Keratinocyte (primary cell): Measurements from ENCODE around the gene TOR4A. TPM values are rescaled to one million over a fixed set of nuclear protein-coding genes. Genes with fewer than 3 reads are reported as not detected.

Experiments used
- DNase-seq: peaks from one replicate; pipeline ENCODE4 v3.0.0-alpha.2; 2011; ENCODE audit warnings: low read depth, missing footprints, low spot score
- FAIRE-seq: peaks from 2 replicates; lab custom pipeline; 2011; peaks lifted over from hg19 to GRCh38; lab: Jason Lieb, UNC
- H2AFZ ChIP-seq: 2 replicates; pipeline ENCODE4 v1.6.0; 2012; ENCODE audit warnings: low read length, control low read depth, inconsistent platforms; ENCODE audit not compliant: control insufficient read depth
- H3K27ac ChIP-seq: 2 replicates; pipeline ENCODE4 v1.5.1; 2011; ENCODE audit warnings: low read length; ENCODE audit not compliant: control insufficient read depth, insufficient read depth
- H3K27me3 ChIP-seq: 3 replicates; pipeline ENCODE4 v1.6.0; 2011; ENCODE audit warnings: low read length; ENCODE audit not compliant: control insufficient read depth, insufficient read depth; ENCODE audit errors: extremely low read depth
- H3K36me3 ChIP-seq, 2 experiments: 2 replicates in 1 of 2; 3 replicates in 1 of 2; pipeline ENCODE4 v1.5.1; 2011; ENCODE audit warnings: low read length in 2 of 2, mild to moderate bottlenecking in 1 of 2; ENCODE audit not compliant: control insufficient read depth in 2 of 2, insufficient read depth in 2 of 2; ENCODE audit errors: extremely low read depth in 1 of 2
- H3K4me1 ChIP-seq: 3 replicates; pipeline ENCODE4 v1.5.1; 2011; ENCODE audit warnings: low read length; ENCODE audit not compliant: control insufficient read depth, insufficient read depth; ENCODE audit errors: extremely low read depth
- H3K4me2 ChIP-seq: 3 replicates; pipeline ENCODE4 v1.6.0; 2011; ENCODE audit warnings: low read depth, low read length; ENCODE audit not compliant: control insufficient read depth, insufficient read depth; ENCODE audit errors: extremely low read depth
- H3K4me3 ChIP-seq, 3 experiments: fragments of 200-600 bp in 1 of 3; sonication (generic) in 1 of 3; 2 replicates in 2 of 3; 3 replicates in 1 of 3; pipeline ENCODE4 v1.5.1; 2011 to 2016; ENCODE audit warnings: low read length in 3 of 3, mild to moderate bottlenecking in 3 of 3, control low read depth in 2 of 3, inconsistent platforms in 1 of 3, low read depth in 1 of 3, mixed read lengths in 1 of 3, mixed run types in 1 of 3, moderate library complexity in 1 of 3; ENCODE audit not compliant: control insufficient read depth in 2 of 3, insufficient read depth in 2 of 3; ENCODE audit errors: extremely low read depth in 1 of 3
- H3K79me2 ChIP-seq: 2 replicates; pipeline ENCODE4 v1.6.0; 2012; ENCODE audit warnings: low read length; ENCODE audit not compliant: control insufficient read depth, insufficient read depth
- H3K9ac ChIP-seq: 3 replicates; pipeline ENCODE4 v1.6.0; 2011; ENCODE audit warnings: low read length; ENCODE audit not compliant: control insufficient read depth, insufficient read depth; ENCODE audit errors: extremely low read depth
- H3K9me1 ChIP-seq: 3 replicates; pipeline ENCODE4 v1.6.0; 2011; ENCODE audit warnings: low read length; ENCODE audit not compliant: control insufficient read depth, insufficient read depth; ENCODE audit errors: extremely low read depth
- H3K9me3 ChIP-seq: 2 replicates; pipeline ENCODE4 v1.5.1; 2012; ENCODE audit warnings: low read depth, low read length; ENCODE audit not compliant: control insufficient read depth
- H4K20me1 ChIP-seq: 3 replicates; pipeline ENCODE4 v1.6.0; 2011; ENCODE audit warnings: low read length; ENCODE audit not compliant: control insufficient read depth, insufficient read depth; ENCODE audit errors: extremely low read depth
- CTCF ChIP-seq, 3 experiments: IDR thresholded peaks in 1 of 3; conservative IDR thresholded peaks in 1 of 3; optimal IDR thresholded peaks in 1 of 3; 2 replicates in 2 of 3; 3 replicates in 1 of 3; pipeline versions ENCODE3 to v1.5.1; 2011; ENCODE audit warnings: low read length in 3 of 3, mild to moderate bottlenecking in 3 of 3, moderate library complexity in 2 of 3, control low read depth in 1 of 3, inconsistent platforms in 1 of 3; ENCODE audit not compliant: insufficient read depth in 2 of 3; ENCODE audit errors: extremely low read depth in 1 of 3
- EZH2 ChIP-seq: IDR thresholded peaks from one replicate; pipeline ENCODE4 v1.6.1; 2012; ENCODE audit warnings: inconsistent platforms, mild to moderate bottlenecking, low read length, moderate library complexity
- dilution Hi-C: fragments of 300-500 bp; cut with MboI; formaldehyde crosslinking; loops from one replicate; pipeline ENCODE4 v1.7.0; 2020; ENCODE audit warnings: low sequenced_read_pairs; ENCODE audit not compliant: extremely low pct_ligation_motif_present
- polyA plus RNA-seq, 5 experiments: library from polyadenylated mRNA; depleted of rRNA in 3 of 5; stranded (reverse) in 3 of 5; stranded (forward) in 1 of 5; unstranded in 1 of 5; fragments of >200 nt; gene quantifications; 1 replicate in 1 of 5; 2 replicates in 3 of 5; 3 replicates in 1 of 5; pipeline versions ENCODE4 v1.2.1 to v1.2.3, GENCODE V29; 2011 to 2012; ENCODE audit warnings: missing spikeins in 2 of 5, low read depth in 1 of 5, low replicate concordance in 1 of 5

Gene TOR4A
- polyA plus RNA-seq, 1 donor (not counting 4 experiments of a cell fraction or from before 2014, with no cell fraction given): 5.8 TPM

DNA sequence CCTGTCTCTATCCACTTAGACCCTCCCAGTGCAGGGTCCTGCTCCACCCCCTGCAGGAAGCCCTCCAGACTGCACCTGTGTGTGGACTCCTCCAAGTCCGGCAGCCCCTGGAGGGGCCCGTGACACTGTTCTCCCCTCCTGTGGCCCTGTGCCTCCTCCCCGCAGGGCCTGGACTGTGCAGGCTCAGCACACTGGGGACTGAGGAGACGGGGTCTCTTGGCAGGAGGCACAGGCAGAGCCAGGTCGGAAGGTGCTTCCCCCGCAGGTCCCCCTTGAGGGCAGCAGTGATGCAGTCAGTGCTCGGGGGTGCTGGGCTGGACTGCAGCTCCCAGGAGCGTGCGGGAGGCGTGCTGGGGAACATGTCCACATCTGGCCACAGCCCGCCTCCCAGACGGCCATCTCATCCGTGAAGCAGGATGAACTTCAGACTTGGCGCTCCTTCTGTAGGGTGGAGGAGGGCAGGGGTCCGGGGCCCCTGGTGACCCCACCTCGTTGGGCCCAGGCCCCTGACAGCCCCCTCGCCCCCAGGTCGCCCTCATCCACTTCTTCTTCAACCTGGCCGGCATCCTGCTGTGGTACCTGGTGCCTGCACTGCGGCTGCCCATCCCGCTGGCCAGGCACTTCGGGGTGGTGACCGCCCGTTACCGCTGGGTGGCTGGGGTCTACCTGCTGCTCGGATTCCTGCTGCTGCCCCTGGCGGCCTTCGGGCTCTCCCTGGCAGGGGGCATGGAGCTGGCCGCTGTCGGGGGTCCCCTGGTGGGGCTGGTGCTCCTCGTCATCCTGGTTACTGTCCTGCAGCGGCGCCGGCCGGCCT, 41.9 kb upstream of the TOR4A start:
- H3K36me3 ChIP-seq: peaks cover 0 to 6% of the 10 kb centered on the region in 2 experiments
- DNase-seq: no peak
- H3K79me2 ChIP-seq: peaks cover 9% of the 10 kb centered on the region
- no peaks in the 10 kb centered on the region for H3K4me1 ChIP-seq
- no peaks in the 10 kb centered on the region for H3K9me1 ChIP-seq
- peaks cover 12% of the 10 kb centered on the region for H3K27me3 ChIP-seq
- no peak overlapping the region for H3K4me3 ChIP-seq
- H3K27ac ChIP-seq: no peak overlapping the region
- H3K9me3 ChIP-seq: no peaks in the 10 kb centered on the region
- no peak overlapping the region for H2AFZ ChIP-seq
- no peak overlapping the region for H3K9ac ChIP-seq
- TF ChIP-seq EZH2: no peak
- no peak for TF ChIP-seq CTCF (optimal IDR thresholded peaks at IDR 0.05 in 1 of 3, IDR thresholded peaks at IDR 0.05 in 1 of 3, conservative IDR thresholded peaks at IDR 0.05 in 1 of 3; ENCODE audit: extremely low read depth in 1 of 3, insufficient read depth in 2 of 3, low read length in 3 of 3)
- H4K20me1 ChIP-seq: no peaks in the 10 kb centered on the region
- no peak for FAIRE-seq
- no peak overlapping the region for H3K4me2 ChIP-seq
- dilution Hi-C loops: no loop called here

DNA sequence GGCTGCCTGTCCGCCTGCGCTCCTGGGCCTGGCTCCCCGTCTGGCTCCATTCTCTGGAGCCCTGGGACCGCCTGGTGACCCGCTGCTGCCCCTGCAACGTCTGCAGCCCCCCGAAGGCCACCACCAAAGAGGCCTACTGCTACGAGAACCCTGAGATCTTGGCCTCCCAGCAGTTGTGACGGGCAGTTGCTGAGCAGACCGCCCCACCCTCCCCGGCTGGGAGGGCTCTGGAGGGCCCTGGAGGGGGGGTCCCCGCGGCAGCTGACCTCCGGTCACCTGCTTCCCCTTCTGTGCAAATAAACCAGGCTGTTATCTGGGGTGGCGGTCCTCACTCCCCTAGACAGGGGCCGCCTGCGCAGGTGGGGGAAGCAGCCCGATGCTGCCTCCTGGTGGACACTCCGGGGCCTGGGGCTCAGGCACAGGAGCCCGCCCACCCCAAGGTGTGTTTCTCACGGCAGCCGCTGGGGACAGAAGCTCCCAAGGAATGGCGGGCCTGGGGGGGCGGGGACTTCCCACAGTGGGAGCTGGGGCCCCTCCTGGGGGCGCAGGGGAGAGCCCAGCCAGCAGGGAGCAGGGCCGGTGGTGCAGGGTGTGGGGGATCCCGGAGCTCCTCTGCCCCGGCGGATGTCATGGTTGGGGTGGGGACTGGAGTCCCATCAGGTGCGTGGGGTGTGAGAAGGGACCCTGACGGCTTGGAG, 41.1 kb upstream of the TOR4A start:
- Histone ChIP-seq H3K27me3 (peaks cover 12% of the 10 kb centered on the region), H3K36me3 (peaks cover 0 to 6% of the 10 kb centered on the region in 2 experiments), H3K4me2 (no peak overlapping the region), H3K9me3 (no peaks in the 10 kb centered on the region), H3K4me1 (no peaks in the 10 kb centered on the region), H3K27ac (no peak overlapping the region), H3K79me2 (peaks cover 9% of the 10 kb centered on the region), H3K9me1 (no peaks in the 10 kb centered on the region), H2AFZ (no peak overlapping the region), H3K9ac (no peak overlapping the region), H4K20me1 (no peaks in the 10 kb centered on the region), H3K4me3 (no peak overlapping the region)
- DNase-seq (no peak), FAIRE-seq (no peak)
- dilution Hi-C loops: no loop called here
- TF ChIP-seq EZH2 (no peak), CTCF (optimal IDR thresholded peaks at IDR 0.05 in 1 of 3, IDR thresholded peaks at IDR 0.05 in 1 of 3, conservative IDR thresholded peaks at IDR 0.05 in 1 of 3; ENCODE audit: extremely low read depth in 1 of 3, insufficient read depth in 2 of 3, low read length in 3 of 3) (peak in 2 of 3 experiments; percentile 83 to 99)
